OCI-LY7 (cell line): ENCODE results near the gene PLAAT2.

ENCODE experiments used
- CTCF ChIP-seq: fragments of 200-600 bp; sonication (generic); conservative IDR thresholded peaks from 2 replicates; pipeline ENCODE4 v1.5.1; 2014; ENCODE audit warnings: mild to moderate bottlenecking, antibody characterized with exemption, low read length, moderate library complexity, mixed read lengths
- EZH2phosphoT487 ChIP-seq: fragments of 200-600 bp; sonication (generic); IDR thresholded peaks from 2 replicates; pipeline ENCODE4 v1.6.1; 2018; ENCODE audit warnings: low read depth, borderline replicate concordance, mild to moderate bottlenecking, mixed run types, antibody characterized with exemption, low read length, moderate library complexity, mixed read lengths

- TF ChIP-seq CTCF: no peak
- TF ChIP-seq EZH2phosphoT487: no peak
Observed at GRCh38 chr11:63505857-63506528, 57.2 kb downstream of the PLAAT2 start, which contains the start of gene LGALS12.
